HL-60 (cell line): Measurements from ENCODE around the gene GRIK5.

Experiments
- GABPA ChIP-seq: IDR thresholded peaks from 2 replicates; pipeline ENCODE4 v1.6.1; 2012; ENCODE audit warnings: low read depth
- POLR2AphosphoS5 ChIP-seq: IDR thresholded peaks from 2 replicates; pipeline ENCODE4 v1.6.1; 2012; ENCODE audit warnings: low read depth
- SPI1 ChIP-seq: IDR thresholded peaks from 2 replicates; pipeline ENCODE4 v1.6.1; 2012; ENCODE audit warnings: low read depth, mild to moderate bottlenecking, borderline replicate concordance
- TF ChIP-seq, protein P1 (sequence below): IDR thresholded peaks from one replicate; pipeline ENCODE4 v1.5.1; 2011; ENCODE audit warnings: low read length, control low read depth, inconsistent platforms; ENCODE audit not compliant: insufficient read depth
- TF ChIP-seq, protein P2 (sequence below): IDR thresholded peaks from 2 replicates; pipeline ENCODE4 v1.6.1; 2012; ENCODE audit warnings: low read depth; ENCODE audit not compliant: insufficient replicate concordance

GRCh38 chr19:42017040-42017439 lies 53.0 kb downstream of the GRIK5 start:
- TF ChIP-seq, protein P1, sequence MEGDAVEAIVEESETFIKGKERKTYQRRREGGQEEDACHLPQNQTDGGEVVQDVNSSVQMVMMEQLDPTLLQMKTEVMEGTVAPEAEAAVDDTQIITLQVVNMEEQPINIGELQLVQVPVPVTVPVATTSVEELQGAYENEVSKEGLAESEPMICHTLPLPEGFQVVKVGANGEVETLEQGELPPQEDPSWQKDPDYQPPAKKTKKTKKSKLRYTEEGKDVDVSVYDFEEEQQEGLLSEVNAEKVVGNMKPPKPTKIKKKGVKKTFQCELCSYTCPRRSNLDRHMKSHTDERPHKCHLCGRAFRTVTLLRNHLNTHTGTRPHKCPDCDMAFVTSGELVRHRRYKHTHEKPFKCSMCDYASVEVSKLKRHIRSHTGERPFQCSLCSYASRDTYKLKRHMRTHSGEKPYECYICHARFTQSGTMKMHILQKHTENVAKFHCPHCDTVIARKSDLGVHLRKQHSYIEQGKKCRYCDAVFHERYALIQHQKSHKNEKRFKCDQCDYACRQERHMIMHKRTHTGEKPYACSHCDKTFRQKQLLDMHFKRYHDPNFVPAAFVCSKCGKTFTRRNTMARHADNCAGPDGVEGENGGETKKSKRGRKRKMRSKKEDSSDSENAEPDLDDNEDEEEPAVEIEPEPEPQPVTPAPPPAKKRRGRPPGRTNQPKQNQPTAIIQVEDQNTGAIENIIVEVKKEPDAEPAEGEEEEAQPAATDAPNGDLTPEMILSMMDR, result no peak
- TF ChIP-seq GABPA, result no peak
- no peak for TF ChIP-seq POLR2AphosphoS5
- TF ChIP-seq SPI1, result no peak
- TF ChIP-seq, protein P2, sequence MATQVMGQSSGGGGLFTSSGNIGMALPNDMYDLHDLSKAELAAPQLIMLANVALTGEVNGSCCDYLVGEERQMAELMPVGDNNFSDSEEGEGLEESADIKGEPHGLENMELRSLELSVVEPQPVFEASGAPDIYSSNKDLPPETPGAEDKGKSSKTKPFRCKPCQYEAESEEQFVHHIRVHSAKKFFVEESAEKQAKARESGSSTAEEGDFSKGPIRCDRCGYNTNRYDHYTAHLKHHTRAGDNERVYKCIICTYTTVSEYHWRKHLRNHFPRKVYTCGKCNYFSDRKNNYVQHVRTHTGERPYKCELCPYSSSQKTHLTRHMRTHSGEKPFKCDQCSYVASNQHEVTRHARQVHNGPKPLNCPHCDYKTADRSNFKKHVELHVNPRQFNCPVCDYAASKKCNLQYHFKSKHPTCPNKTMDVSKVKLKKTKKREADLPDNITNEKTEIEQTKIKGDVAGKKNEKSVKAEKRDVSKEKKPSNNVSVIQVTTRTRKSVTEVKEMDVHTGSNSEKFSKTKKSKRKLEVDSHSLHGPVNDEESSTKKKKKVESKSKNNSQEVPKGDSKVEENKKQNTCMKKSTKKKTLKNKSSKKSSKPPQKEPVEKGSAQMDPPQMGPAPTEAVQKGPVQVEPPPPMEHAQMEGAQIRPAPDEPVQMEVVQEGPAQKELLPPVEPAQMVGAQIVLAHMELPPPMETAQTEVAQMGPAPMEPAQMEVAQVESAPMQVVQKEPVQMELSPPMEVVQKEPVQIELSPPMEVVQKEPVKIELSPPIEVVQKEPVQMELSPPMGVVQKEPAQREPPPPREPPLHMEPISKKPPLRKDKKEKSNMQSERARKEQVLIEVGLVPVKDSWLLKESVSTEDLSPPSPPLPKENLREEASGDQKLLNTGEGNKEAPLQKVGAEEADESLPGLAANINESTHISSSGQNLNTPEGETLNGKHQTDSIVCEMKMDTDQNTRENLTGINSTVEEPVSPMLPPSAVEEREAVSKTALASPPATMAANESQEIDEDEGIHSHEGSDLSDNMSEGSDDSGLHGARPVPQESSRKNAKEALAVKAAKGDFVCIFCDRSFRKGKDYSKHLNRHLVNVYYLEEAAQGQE, result no peak
